C4-2B (cell line): ENCODE data around the gene PACRG.

Experiments
- H3K27ac ChIP-seq: fragments of 450-650 bp; 2 replicates; pipeline ENCODE4 v1.5.1; 2017
- CTCF ChIP-seq: fragments of 450-650 bp; conservative IDR thresholded peaks from 2 replicates; pipeline ENCODE4 v1.5.1; 2017; ENCODE audit warnings: mild to moderate bottlenecking
- ZFX ChIP-seq: fragments of 450-650 bp; IDR thresholded peaks from 2 replicates; pipeline ENCODE4 v1.6.1; 2017

Gene PACRG

GRCh38 chr6:162700966-162701365 lies 26.8 kb upstream of the PACRG start:
- no peak overlapping the region for H3K27ac ChIP-seq
- TF ChIP-seq CTCF = no peak
- no peak for TF ChIP-seq ZFX

GRCh38 chr6:162701551-162701950 lies 26.2 kb upstream of the PACRG start:
- H3K27ac ChIP-seq = no peak overlapping the region
- TF ChIP-seq CTCF (no peak), ZFX (no peak)

DNA sequence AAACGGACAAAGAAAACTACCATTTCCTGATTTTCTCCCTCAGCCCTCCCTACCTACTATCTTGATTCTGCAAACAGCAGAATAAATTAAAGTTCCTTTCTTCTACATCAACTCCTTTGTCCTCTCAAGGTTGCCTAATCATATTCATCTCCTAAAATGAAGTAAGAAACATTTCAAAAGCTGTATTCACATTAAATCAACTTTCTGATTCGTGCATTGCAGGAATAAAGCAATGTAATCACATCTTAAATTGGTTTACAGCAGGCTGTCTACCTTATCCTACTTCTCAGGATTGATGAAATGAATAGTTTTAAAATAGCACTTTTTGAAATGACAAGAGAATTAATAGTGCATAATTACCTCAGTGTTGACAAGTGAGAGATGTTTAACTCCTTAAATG lies 25.3 kb upstream of the PACRG start:
- TF ChIP-seq CTCF (no peak), ZFX (no peak)
- no peak overlapping the region for H3K27ac ChIP-seq

GRCh38 chr6:162704001-162704400 lies 23.8 kb upstream of the PACRG start:
- TF ChIP-seq ZFX = no peak
- TF ChIP-seq CTCF = no peak
- H3K27ac ChIP-seq = no peak overlapping the region

GRCh38 chr6:162705736-162706135 lies 22.0 kb upstream of the PACRG start:
- no peak for TF ChIP-seq CTCF
- TF ChIP-seq ZFX = no peak

GRCh38 chr6:162706232-162706631 lies 21.5 kb upstream of the PACRG start:
- H3K27ac ChIP-seq = no peak overlapping the region

More at GRCh38 chr6:162705736-162706135, 22.0 kb upstream of the PACRG start:
- H3K27ac ChIP-seq = no peak overlapping the region

DNA sequence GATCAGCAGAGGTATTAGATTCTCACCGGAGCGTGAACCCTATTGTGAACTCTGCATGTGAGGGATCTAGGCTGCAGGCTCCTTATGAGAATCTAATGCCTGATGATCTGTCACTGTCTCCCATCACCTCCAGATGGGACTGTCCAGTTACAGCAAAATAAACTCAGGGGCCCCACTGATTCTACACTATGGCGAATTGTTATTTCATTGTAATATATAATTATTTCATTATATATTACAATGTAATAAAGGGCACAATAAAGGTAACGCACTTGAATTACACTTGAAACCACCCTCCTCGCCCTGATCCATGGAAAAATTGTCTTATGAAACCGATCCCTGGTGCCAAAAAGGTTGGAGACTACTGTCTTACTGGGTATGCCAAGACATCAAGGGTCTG lies 18.8 kb upstream of the PACRG start:
- TF ChIP-seq CTCF = no peak
- no peak for TF ChIP-seq ZFX
- no peak overlapping the region for H3K27ac ChIP-seq

More at GRCh38 chr6:162706232-162706631, 21.5 kb upstream of the PACRG start:
- TF ChIP-seq ZFX (no peak), CTCF (no peak)
